GM19023 (cell line): ENCODE results near the gene SCUBE2.
"Not testable (repeated sequence)": the region's sequence is repeated elsewhere in the genome, so short reads cannot be mapped to it uniquely, and the experiment has no call there.

ENCODE experiments used
- ATAC-seq: cut with Tn5 transposase; IDR thresholded peaks from one replicate; pipeline ENCODE4 v1.9.1; 2021; ENCODE audit warnings: mild to moderate bottlenecking, moderate library complexity; ENCODE audit not compliant: unreplicated experiment

Gene SCUBE2

GRCh38 chr11:9109858-9110731, 18.7 kb upstream of the SCUBE2 start:
- no peak for ATAC-seq

DNA sequence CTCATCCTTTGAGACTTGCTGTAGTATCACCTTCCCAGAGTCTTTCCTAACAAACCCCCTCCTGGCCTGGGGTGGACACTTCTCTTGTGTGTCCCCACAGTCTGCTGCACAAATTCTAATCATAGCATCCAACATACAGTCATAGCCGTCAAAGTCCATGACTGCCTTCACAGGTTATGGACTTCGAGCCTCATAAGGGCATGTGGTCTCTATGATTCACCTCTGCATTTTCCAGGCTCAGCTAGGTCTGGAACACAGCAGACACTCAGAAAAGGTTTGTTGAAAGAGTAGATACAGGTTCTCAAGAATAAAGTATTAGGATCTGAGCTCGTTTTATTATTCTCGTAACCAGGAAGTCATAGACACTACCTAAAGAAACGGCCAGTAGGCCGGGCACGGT, 13.2 kb upstream of the SCUBE2 start:
- no peak for ATAC-seq

GRCh38 chr11:9103542-9104276, 12.3 kb upstream of the SCUBE2 start:
- no peak for ATAC-seq

- ATAC-seq: no peak
Observed at GRCh38 chr11:9099617-9100016, 8.2 kb upstream of the SCUBE2 start.

DNA sequence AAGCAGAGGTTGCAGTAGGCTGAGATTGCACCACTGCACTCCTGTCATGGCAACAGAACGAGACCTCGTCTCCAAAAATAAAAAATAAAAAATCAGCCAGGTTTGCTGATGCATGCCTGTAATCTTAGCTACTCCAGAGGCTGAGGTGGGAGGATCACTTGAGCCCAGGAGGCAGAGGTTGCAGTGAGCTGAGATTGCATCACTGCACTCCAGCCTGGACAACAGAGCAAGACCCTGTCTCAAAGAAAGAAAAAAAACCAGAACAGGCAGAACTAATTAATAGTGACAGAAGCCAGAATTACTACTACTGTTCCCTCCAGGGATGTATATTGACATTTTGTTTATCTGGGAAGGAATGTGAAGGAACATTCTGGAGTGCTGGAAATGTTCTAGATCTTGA, 7.1 kb upstream of the SCUBE2 start:
- not testable (repeated sequence) for ATAC-seq

DNA sequence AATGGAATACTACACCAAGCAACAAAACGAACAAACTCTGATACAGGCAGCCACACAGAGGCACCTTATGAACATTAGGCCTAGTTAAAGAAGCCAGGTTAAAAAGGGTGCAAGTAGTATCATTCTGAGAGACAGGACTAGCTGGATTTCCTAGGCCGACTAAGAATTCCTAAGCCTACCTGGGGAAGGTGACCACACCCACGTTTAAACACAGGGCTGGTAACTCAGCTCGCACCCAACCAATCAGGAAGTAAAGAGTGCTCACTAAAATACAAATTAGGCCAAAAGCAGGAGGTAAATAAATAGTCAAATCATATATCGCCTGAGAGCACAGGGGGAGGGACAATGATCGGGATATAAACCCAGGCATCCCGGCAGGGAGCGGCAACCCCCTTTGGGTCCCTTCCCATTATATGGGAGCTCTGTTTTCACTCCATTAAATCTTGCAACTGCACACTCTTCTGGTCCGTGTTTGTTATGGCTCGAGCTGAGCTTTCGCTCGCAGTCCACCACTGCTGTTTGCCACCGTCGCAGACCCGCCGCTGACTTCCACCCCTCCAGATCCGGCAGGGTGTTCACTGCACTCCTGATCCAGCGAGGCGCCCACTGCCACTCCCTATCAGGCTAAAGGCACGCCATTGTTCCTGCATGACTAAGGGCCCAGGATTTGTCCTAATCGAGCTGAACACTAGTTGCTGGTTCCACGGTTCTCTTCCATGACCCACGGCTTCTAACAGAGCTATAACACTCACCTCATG, 6.0 kb upstream of the SCUBE2 start:
- not testable (repeated sequence) for ATAC-seq

DNA sequence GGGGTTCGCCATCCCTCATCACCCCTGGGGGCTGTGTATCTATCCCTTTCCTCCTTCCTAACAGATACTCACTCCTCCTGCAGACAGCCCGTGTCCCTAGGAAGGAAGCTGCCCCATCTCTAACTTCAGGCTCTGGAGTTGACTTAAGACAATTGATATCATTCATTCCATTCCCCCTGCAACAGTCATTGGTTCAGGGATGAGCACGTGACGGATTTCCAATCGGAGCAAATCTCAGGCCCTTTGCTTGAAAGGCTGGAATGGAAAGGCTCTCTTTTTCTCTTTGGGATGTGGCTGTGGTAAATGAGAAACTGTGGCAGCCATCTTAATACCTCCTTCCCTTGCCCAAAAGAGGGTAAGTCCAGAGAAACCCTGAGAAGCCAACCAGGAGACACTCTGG, 5.0 kb upstream of the SCUBE2 start:
- no peak for ATAC-seq

- no peak for ATAC-seq
Observed at GRCh38 chr11:9095421-9095820, 4.0 kb upstream of the SCUBE2 start.

DNA sequence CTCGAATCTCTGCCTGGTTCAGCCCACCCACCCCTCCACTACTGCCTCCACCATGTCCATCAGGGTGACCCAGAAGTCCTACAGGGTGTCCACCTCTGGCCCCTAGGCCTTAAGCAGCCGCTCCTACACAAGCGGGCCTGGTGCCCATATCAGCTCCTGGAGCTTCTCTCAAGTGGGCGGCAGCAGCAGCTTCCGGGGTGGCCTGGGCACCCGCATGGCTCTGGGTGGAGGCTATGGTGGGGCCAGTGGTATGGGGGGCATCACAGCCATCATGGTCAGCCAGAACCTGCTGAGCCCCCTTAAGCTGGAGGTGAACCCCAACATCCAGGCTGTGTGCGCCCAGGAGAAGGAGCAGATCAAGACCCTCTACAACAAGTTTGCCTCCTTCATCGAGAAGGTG, 3.0 kb upstream of the SCUBE2 start:
- no peak for ATAC-seq

DNA sequence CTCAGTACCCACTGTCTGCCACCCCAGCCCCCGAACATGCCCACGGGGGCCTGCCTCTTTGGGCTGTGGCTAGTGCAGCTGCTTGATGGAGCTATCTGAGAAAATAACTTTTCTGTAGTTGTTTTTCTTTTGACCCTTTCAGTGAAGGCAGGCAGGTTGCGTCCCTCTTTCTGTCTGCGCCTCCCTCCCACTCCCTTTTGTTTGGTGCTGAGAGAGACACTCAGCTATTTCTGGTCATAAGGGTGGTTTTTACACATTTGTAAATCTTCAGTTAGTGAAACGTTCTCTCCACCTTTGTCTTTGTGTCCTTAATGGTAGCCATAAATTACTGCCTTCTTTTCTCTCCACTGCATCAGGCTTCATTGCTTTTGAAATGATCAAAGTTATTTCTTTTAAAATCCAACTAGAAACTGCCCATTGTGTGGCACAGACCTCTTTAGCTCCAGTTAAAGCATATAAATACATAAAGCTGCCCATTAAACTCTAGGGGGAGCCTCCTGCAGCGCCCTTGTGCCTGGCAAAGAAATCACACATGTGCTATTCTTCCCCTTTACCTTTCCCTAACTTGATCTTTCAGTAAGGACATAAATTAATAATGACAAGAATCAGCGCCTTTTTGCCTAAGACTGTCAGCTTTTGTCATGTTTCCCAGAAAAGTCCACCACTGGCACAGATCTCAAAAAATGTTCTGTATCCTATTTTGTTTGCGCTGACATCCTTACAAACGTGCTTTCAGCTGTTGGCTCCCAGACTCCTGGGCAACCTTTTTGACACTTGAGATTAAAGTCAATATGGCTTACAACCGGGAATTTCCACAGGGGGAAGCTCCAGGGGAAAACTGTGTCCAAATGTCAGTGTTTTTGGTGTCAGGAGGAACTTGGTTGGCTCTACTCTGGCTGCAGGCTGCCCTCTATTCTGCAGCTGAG, 1.7 kb upstream of the SCUBE2 start:
- no peak for ATAC-seq

DNA sequence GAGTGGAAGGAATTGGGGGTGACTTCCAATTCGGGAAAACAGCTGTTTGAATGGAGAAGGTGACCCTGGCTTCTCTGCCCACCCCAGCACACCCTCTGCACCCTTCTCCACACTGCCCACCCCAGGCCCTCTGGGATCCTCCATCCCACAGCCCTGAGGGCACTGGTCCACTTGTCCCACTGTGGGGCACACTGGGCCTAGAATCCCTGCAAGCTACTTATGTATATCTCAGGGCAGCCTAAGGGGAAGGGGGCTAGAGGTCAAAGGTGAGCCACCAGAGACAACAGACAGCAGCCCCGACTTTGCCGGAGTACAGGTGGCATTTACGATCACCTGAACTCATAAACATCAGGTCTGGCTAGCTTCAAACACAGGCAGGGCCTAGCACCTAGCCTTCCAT, 673 bp upstream of the SCUBE2 start:
- ATAC-seq: no peak

DNA sequence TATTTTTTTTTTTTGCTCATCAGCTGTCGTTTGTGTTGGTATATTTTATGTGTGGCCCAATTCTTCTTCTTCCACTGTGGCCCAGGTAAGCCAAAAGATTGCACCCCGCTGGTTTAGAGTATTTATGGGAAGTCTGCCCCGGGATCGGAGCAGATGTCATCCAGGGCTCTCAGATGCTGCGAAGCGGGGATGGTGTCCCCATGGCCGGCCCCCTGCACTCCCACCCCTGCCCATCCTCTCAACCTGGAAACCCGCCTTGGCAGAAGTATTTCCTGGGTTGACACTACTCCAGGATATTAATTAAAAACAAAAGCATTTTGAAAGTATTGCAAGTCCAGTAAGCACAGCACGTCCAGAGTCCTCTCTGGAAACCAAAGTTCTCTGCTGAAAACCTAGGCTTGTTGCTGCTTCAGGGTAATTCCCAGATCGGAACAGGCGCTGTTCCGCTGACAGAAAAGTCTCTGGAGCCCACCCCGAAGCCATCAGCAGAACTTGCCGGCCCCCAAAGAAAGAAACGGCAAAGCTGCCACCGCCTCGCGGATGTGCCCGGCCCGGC, 833 bp downstream of the SCUBE2 start:
- no peak for ATAC-seq

- ATAC-seq: no peak
Observed at GRCh38 chr11:9089636-9090035, 1.8 kb downstream of the SCUBE2 start.

GRCh38 chr11:9089061-9089460, 2.3 kb downstream of the SCUBE2 start:
- ATAC-seq: no peak

DNA sequence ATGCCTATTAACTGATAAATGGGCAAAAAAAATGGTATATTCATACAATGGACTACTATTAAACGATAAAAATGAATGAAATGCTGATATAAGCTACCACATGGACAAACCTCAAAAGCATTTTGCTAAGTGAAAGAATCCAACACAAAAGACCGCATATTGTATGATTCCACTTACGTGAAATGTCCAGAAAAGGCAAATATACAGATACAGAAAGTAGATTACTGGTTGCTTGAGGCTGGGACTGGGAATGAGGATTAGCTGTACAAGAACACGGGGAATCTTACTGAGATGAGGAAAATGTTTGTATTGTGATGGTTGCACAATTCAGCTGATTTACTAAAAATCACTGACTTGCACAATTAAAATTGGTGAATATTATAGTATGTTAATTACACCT, 8.8 kb downstream of the SCUBE2 start:
- ATAC-seq: no peak

DNA sequence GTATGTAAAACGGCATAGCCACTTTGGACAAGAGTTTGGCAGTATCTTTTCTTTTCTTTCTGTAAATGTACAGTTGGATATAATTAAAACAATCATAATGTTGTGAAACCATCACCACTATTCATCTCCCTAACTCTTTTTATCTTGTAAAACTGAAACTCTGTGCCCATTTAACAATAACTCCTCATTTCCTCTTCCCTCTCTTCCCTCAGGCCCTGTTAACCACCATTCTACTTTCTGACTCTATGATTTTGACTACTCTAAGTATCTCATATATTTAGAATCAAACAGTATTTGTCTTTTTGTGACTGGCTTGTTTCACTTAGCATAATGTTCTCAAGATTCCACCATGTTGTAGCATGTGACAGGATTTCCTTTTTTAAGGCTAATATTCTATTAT, 10.2 kb downstream of the SCUBE2 start:
- ATAC-seq: no peak

- no peak for ATAC-seq
Observed at GRCh38 chr11:9078113-9079086, 13.0 kb downstream of the SCUBE2 start.

DNA sequence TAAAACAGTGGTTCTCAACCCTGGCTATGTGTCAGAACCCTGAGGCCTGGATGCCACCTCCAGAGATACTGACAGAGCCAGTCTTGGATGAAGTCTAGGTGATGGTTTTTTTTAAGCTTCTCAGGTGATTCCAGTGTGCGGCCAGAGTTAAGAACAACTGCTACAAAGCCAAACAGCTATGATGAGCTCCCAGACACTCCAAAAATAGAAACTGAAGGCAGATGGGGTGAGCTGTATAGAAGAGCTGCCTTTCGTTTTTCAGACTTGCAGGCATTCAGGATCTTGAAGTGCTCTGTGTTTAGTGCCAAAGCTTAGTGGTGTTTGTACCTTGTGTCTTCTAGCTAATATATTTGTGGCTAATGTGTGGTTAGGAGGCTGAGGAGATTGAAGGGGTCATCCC, 14.2 kb downstream of the SCUBE2 start:
- no peak for ATAC-seq

- ATAC-seq: no peak
Observed at GRCh38 chr11:9076661-9077060, 14.7 kb downstream of the SCUBE2 start.
